Fibroblast of pulmonary artery (primary cell): ENCODE data around the gene RSPRY1.
"Not testable (repeated sequence)": the region's sequence is repeated elsewhere in the genome, so short reads cannot be mapped to it uniquely, and the experiment has no call there.

Source experiments
- DNase-seq: peaks from one replicate; pipeline ENCODE4 v3.0.0-alpha.2; 2010; ENCODE audit warnings: low read depth
- H3K4me3 ChIP-seq: replicated peaks from 2 replicates; pipeline ENCODE4 v1.5.1; 2011; ENCODE audit warnings: low read depth, mild to moderate bottlenecking, control low read depth, low read length, moderate library complexity
- TF ChIP-seq, protein P1 (sequence below): IDR thresholded peaks from 2 replicates; pipeline ENCODE4 v1.5.1; 2011; ENCODE audit warnings: mild to moderate bottlenecking, control low read depth, low read length, inconsistent platforms; ENCODE audit errors: missing control alignments

RSPRY1 gene

DNA sequence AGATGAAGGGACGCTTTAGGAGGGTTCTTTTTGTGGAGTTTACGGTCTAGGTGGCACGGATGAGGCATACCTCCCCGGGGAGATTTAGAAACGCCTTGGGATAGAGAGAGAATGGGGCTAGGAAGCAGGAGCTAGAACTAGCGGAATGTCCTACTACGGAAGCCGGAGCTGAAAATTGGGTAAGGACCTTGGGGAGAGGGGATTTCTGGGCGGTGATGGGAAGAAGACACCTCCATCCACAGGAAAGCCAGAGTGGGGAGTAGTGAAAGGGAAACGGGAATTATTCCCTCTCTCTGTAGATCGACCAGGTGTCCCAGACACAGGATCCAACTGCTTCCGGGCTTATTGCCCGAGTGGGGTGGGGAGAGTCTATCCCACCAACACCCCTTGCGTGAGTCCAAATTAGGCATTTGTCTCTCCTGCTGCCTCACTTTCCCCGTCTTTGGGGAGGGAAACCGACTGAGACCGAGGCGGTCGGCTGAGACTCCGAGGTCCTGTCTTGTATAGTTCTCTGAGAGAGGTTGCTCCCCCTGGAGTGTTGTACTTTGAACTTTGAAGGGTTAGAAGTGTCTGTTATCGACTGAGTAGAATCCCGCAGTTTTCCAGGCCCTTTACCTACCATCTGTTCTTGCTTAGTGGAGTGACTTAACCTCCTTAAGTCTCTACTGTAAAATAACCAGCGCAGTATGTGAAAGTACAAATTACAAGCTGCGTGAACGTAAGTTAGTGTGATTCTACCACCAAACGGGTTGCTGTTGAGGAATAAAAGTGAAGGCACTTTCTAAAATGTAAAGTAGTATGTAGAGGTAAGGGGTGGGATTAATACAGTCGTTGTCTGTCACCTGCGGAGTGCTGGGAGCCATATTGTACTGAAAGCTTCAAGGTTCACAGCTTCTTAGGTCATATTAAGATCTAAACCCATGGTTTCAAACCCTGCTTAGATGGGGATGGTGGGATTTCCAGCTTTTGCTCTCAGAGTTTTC lies 1.0 kb downstream of the RSPRY1 start:
- DNase-seq, result no peak
- peak overlapping the region; percentile 70 for H3K4me3 ChIP-seq
- TF ChIP-seq, protein P1, sequence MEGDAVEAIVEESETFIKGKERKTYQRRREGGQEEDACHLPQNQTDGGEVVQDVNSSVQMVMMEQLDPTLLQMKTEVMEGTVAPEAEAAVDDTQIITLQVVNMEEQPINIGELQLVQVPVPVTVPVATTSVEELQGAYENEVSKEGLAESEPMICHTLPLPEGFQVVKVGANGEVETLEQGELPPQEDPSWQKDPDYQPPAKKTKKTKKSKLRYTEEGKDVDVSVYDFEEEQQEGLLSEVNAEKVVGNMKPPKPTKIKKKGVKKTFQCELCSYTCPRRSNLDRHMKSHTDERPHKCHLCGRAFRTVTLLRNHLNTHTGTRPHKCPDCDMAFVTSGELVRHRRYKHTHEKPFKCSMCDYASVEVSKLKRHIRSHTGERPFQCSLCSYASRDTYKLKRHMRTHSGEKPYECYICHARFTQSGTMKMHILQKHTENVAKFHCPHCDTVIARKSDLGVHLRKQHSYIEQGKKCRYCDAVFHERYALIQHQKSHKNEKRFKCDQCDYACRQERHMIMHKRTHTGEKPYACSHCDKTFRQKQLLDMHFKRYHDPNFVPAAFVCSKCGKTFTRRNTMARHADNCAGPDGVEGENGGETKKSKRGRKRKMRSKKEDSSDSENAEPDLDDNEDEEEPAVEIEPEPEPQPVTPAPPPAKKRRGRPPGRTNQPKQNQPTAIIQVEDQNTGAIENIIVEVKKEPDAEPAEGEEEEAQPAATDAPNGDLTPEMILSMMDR, result no peak

DNA sequence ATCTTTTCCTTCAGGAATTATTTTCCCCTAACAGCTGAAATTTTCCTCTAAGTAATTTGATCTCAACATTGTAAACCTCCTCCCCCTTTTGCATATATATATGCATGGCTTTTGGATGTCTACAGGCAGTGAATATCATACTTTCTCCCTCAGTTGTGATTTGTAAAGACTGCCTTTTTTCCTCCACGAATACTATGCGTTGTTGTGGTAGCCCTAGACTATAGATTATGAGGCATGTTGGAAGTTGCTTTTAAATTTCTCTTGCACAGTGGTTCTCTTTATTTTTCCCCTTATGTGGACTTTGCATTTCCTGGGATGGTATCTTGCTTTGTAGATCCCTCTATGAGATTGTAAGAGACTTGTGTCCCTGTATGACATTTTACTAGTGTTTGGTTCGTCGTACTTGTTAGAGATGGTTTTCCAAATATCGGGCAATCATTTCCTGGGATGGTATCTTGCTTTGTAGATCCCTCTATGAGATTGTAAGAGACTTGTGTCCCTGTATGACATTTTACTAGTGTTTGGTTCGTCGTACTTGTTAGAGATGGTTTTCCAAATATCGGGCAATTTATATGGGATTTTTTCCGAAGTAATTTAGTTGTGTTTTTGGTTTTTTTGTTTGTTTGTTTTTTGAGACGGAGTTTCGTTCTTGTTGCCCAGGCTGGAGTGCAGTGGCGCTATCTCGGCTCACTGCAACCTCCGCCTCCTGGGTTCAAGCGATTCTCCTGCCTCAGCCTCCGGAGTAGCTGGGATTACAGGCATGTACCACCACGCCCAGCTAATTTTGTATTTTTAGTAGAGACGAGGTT lies 2.0 kb downstream of the RSPRY1 start:
- peak overlapping the region; percentile 70 for H3K4me3 ChIP-seq
- DNase-seq, result not testable (repeated sequence)

DNA sequence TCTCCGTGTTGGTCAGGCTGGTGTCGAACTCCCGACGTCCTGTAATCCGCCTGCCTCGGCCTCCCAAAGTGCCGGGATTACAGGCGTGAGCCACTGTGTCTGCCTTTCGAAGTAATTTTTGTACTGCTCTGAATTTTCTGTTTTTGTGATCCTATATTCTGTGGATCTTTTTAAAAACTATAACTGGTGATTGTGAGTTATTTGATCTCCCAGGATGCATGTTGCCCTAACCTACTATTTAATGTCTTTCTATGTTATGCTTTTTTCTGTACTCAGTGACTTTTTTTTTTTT lies 2.5 kb downstream of the RSPRY1 start:
- no peak for DNase-seq
- H3K4me3 ChIP-seq, result no peak overlapping the region
- TF ChIP-seq, protein P1, result no peak

DNA sequence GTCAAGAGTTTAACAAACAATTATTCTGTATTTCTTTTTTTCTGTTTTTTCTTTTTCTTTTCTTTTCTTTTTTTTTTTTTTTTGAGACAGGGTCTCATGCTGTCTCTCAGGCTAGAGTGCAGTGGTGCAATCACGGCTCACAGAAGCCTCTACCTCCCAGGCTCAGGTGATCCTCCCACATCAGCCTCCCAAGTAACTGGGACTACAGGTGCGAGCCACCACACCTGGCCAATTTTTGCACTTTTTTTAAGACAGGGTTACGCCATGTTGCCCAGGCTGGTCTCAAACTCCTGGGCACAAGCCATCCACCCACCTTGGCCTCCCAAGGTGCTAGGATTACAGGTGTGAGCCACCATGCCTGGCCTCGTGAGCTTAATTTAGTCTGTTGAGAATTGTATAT lies 3.4 kb downstream of the RSPRY1 start:
- not testable (repeated sequence) for DNase-seq, H3K4me3 ChIP-seq

DNA sequence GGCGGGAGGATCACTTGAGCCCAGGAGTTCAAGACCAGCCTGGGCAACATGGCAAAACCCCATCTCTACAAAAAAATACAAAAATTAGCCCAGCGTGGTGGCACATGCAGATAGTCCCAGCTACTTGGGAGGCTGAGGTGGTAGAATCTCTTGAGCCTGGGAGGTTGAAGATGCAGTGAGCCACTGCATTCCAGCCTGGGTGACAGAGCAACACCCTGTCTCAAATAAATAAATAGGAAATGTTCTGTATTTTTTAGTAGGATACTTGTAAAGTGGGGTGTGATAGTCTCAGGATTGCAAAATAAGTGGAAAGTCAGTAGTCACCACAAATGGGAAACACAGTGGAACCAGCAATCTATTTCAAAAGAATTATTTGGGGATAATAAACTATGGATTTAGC lies 4.0 kb downstream of the RSPRY1 start:
- H3K4me3 ChIP-seq, result no peak overlapping the region
- DNase-seq, result no peak
- TF ChIP-seq, protein P1, result no peak

DNA sequence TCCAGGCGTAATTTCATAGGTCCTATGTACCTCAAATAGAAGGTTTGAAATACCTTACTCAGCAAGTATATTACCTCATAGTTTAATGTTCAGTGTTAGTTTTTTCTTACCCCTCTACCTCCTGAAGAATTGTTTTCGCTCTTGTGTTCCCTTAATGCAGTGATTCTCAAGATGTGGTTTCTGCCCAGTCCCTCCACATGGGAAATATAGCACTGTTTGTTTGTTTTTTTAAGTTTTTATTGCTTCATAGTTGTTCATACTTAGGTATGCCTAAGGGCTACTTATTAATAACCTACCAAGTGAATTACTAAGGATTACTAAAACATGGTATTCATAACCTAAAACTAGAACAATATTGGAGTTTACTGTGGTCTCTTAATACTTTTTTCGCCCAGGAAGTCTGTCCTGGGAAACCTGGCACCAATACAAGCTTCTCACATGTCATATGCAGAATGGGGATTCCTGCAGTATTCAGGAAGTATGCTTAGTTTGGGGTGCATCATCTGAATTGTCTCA lies 5.0 kb downstream of the RSPRY1 start:
- no peak overlapping the region for H3K4me3 ChIP-seq
- peak; percentile 33 for DNase-seq
- TF ChIP-seq, protein P1, result no peak

DNA sequence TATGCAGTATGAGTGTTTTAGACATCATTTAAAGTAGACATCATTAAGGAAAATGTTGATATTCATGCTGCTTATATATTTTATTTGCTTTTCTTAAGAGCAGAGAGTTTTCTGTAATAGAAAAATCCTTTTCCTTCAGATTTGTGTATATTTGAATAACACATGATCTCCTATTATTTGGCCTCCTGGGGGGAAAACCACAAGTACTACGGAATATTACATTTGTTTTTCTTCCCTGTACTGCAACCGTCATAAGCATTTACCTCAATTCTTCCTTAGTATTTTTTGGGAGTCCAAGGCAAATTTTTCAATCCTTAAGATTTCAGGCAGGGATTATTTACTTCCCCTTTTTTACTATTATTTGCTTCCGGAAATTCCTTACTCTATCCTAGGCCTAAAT lies 6.0 kb downstream of the RSPRY1 start:
- DNase-seq, result peak; percentile 13
- H3K4me3 ChIP-seq, result no peak overlapping the region
- TF ChIP-seq, protein P1, result no peak
